HCT116 (cell line): Measurements from ENCODE around the gene SDF2. TPM values are rescaled to one million over a fixed set of nuclear protein-coding genes. Genes with fewer than 3 reads are reported as not detected.

Experiments
- ATAC-seq: fragments of 200-7000 bp; cut with Tn5 transposase; 2 replicates; pipeline ENCODE4 v1.9.1; 2020; ENCODE audit warnings: mild to moderate bottlenecking, moderate library complexity
- BruUV-seq: library from RNA; stranded (reverse); fragments of 400-500 nt; replicated peaks from 2 replicates; lab custom pipeline; 2021; lab: Mats Ljungman, UMichigan
- CTCF ChIA-PET: fragments of 300-600 bp; sonication (Branson Sonifier 250); formaldehyde crosslinking; loops from one replicate; lab custom pipeline; 2021; ENCODE audit warnings: antibody characterized with exemption; lab: Charles Lee
- POLR2A ChIA-PET: fragments of 300-600, 350-600 bp; sonication (Branson Sonifier 250); formaldehyde crosslinking; loops from one replicate; lab custom pipeline; 2021; ENCODE audit warnings: antibody characterized with exemption; lab: Charles Lee
- RAD21 ChIA-PET, 2 experiments: fragments of 300-600 bp; sonication (Branson Sonifier 250); formaldehyde crosslinking; loops; one replicate each; lab custom pipeline; 2023; ENCODE audit warnings: low total read pairs in 2 of 2; ENCODE audit not compliant: uncharacterized antibody in 2 of 2, unreplicated experiment in 2 of 2, low non-redundant PET in 1 of 2; lab: Charles Lee
- DNase-seq: peaks from one replicate; pipeline ENCODE4 v3.0.0-alpha.2; 2010; ENCODE audit warnings: low read depth, low spot score
- H2AFZ ChIP-seq: fragments of 200-600 bp; shearing (Covaris generic), sonication (generic); 2 replicates; pipeline ENCODE4 v1.6.1; 2017; ENCODE audit warnings: low read depth, mixed run types, mixed read lengths, antibody characterized with exemption, low read length; ENCODE audit not compliant: poor library complexity, severe bottlenecking
- H3K27ac ChIP-seq: 2 replicates; pipeline ENCODE4 v1.5.1; 2012; ENCODE audit warnings: low read depth, low read length
- H3K27me3 ChIP-seq: fragments of 200-600 bp; sonication (generic); 2 replicates; pipeline ENCODE4 v1.6.1; 2016; ENCODE audit warnings: mixed run types, low read length, mixed read lengths; ENCODE audit not compliant: insufficient read depth
- H3K36me3 ChIP-seq, 2 experiments: fragments of 200-500 bp in 1 of 2; fragments of 200-600 bp in 1 of 2; sonication (Bioruptor generic) in 1 of 2; sonication (generic) in 1 of 2; 2 replicates each; pipeline versions ENCODE4 v1.5.1 to v1.6.1; 2014 to 2016; ENCODE audit warnings: low read length in 2 of 2, inconsistent platforms in 1 of 2, mixed read lengths in 1 of 2, mixed run types in 1 of 2; ENCODE audit not compliant: insufficient read depth in 2 of 2, control insufficient read depth in 1 of 2
- H3K4me1 ChIP-seq, 2 experiments: fragments of 200-600 bp in 1 of 2; sonication (generic) in 1 of 2; 2 replicates each; pipeline versions ENCODE4 v1.5.1 to v1.6.1; 2012 to 2017; ENCODE audit warnings: low read length in 2 of 2, inconsistent platforms in 1 of 2, mild to moderate bottlenecking in 1 of 2, mixed read lengths in 1 of 2, mixed run types in 1 of 2, moderate library complexity in 1 of 2; ENCODE audit not compliant: insufficient read depth in 2 of 2, control insufficient read depth in 1 of 2
- H3K4me2 ChIP-seq: fragments of 200-600 bp; sonication (generic); 2 replicates; pipeline ENCODE4 v1.6.1; 2017; ENCODE audit warnings: mixed run types, low read length, mixed read lengths
- H3K4me3 ChIP-seq, 2 experiments: fragments of 200-600 bp in 1 of 2; sonication (generic) in 1 of 2; replicated peaks in 1 of 2; 2 replicates each; pipeline ENCODE4 v1.5.1; 2011 to 2016; ENCODE audit warnings: low read length in 2 of 2, control low read depth in 1 of 2, low read depth in 1 of 2, mild to moderate bottlenecking in 1 of 2, mixed read lengths in 1 of 2, mixed run types in 1 of 2
- H3K79me2 ChIP-seq: fragments of 200-600 bp; sonication (generic); 2 replicates; pipeline ENCODE4 v1.6.1; 2017; ENCODE audit warnings: mild to moderate bottlenecking, mixed run types, low read length, moderate library complexity, mixed read lengths; ENCODE audit not compliant: insufficient read depth
- H3K9ac ChIP-seq: fragments of 200-600 bp; sonication (generic); 2 replicates; pipeline ENCODE4 v1.6.1; 2016; ENCODE audit warnings: low read length, mixed read lengths
- H3K9me2 ChIP-seq: fragments of 200-600 bp; sonication (generic), shearing (Covaris generic); 2 replicates; pipeline ENCODE4 v1.6.1; 2017; ENCODE audit warnings: mixed run types, mild to moderate bottlenecking, moderate library complexity; ENCODE audit not compliant: insufficient read depth
- H3K9me3 ChIP-seq, 2 experiments: fragments of 200-500 bp in 1 of 2; fragments of 200-600 bp in 1 of 2; sonication (Bioruptor generic) in 1 of 2; sonication (generic) in 1 of 2; 2 replicates each; pipeline ENCODE4 v1.6.1; 2014 to 2017; ENCODE audit warnings: low read length in 2 of 2, mixed read lengths in 2 of 2, inconsistent platforms in 1 of 2, low read depth in 1 of 2, mild to moderate bottlenecking in 1 of 2, mixed run types in 1 of 2, moderate library complexity in 1 of 2; ENCODE audit not compliant: control insufficient read depth in 1 of 2, insufficient read depth in 1 of 2
- H4K20me1 ChIP-seq: fragments of 200-600 bp; sonication (generic), shearing (Covaris generic); 2 replicates; pipeline ENCODE4 v1.6.1; 2017; ENCODE audit warnings: mixed run types, mild to moderate bottlenecking, moderate library complexity; ENCODE audit not compliant: insufficient read depth
- CEBPB ChIP-seq: IDR thresholded peaks from 2 replicates; pipeline ENCODE4 v1.6.1; 2012; ENCODE audit warnings: low read depth
- EGR1 ChIP-seq: IDR thresholded peaks from 2 replicates; pipeline ENCODE4 v1.6.1; 2012; ENCODE audit warnings: low read depth
- ELF1 ChIP-seq: IDR thresholded peaks from 2 replicates; pipeline ENCODE4 v1.6.1; 2012; ENCODE audit warnings: low read depth, borderline replicate concordance
- EZH2 ChIP-seq: fragments of 200-600 bp; sonication (generic); IDR thresholded peaks from 2 replicates; pipeline ENCODE4 v1.6.1; 2017; ENCODE audit warnings: antibody characterized with exemption, mixed run types
- EZH2phosphoT487 ChIP-seq: fragments of 200-600 bp; IDR thresholded peaks from 2 replicates; pipeline ENCODE4 v1.6.1; 2018; ENCODE audit warnings: antibody characterized with exemption, borderline replicate concordance
- JUND ChIP-seq: IDR thresholded peaks from 2 replicates; pipeline ENCODE4 v1.6.1; 2012
- POLR2AphosphoS5 ChIP-seq: IDR thresholded peaks from 2 replicates; pipeline ENCODE4 v1.6.1; 2011; ENCODE audit warnings: mild to moderate bottlenecking, low read depth, low read length, moderate library complexity
- RAD21 ChIP-seq: IDR thresholded peaks from 2 replicates; pipeline ENCODE4 v1.6.1; 2012; ENCODE audit warnings: low read depth, mild to moderate bottlenecking
- SP1 ChIP-seq: IDR thresholded peaks from 2 replicates; pipeline ENCODE4 v1.6.1; 2012; ENCODE audit warnings: low read depth
- SRF ChIP-seq: IDR thresholded peaks from 2 replicates; pipeline ENCODE4 v1.6.1; 2012; ENCODE audit warnings: low read depth
- TCF7L2 ChIP-seq: IDR thresholded peaks from 2 replicates; pipeline ENCODE4 v1.7.0; 2011; ENCODE audit warnings: borderline replicate concordance, inconsistent platforms; ENCODE audit not compliant: insufficient read depth, insufficient read length; ENCODE audit errors: extremely low read depth
- YY1 ChIP-seq: IDR thresholded peaks from 2 replicates; pipeline ENCODE4 v1.6.1; 2011; ENCODE audit warnings: low read length, low read depth, moderate library complexity, mild to moderate bottlenecking; ENCODE audit not compliant: insufficient replicate concordance; ENCODE audit errors: extremely low read depth
- intact Hi-C: fragments of 100-400 bp; cut with micrococcal nuclease; formaldehyde crosslinking; loops from 2 replicates; pipeline ENCODE4 v1.10.0; 2022
- total RNA-seq: library from RNA; stranded (reverse); gene quantifications from one replicate; pipeline ENCODE4 v1.2.1, GENCODE V29; 2021; ENCODE audit not compliant: unreplicated experiment
- TF ChIP-seq, protein P1 (sequence below): IDR thresholded peaks from 2 replicates; pipeline ENCODE4 v1.6.1; 2012

The SDF2 gene
- total RNA-seq, 1 experiment from 2014 or later: 41.3 TPM

DNA sequence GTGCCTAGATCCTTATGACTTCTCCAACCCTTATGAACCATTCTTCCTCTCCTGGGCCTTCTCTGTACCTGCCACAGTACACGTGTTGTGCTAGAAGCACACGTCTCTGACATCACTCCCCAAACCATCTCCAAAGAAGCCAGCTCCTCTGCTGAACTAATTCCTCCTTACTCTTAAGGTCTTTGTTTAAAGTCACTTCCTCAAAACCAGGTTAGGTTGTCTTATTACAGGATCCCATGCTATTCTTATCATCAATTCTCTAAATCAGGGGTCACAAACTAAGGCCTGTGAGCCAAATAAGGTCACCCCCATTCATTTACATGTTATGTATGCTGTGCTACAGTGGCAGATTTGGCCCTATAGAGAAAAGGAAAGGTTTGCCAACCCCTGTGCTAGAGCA is 4.3 kb upstream of the SDF2 start:
- DNase-seq: no peak
- H4K20me1 ChIP-seq: no peaks in the 10 kb centered on the region
- ATAC-seq: no peak
- intact Hi-C loops: no loop called here
- ChIA-PET CTCF (no interaction called here), RAD21 (no interaction called here), POLR2A (no interaction called here)
- no peaks in the 10 kb centered on the region for H3K27me3 ChIP-seq
- H3K9ac ChIP-seq: no peak overlapping the region
- H3K4me1 ChIP-seq: peaks cover 8 to 11% of the 10 kb centered on the region in 2 experiments; a peak in 3 of 4 replicates
- H3K9me3 ChIP-seq: no peaks in the 10 kb centered on the region
- peaks cover 10 to 24% of the 10 kb centered on the region in 2 experiments for H3K36me3 ChIP-seq
- peaks cover 94% of the 10 kb centered on the region for H3K79me2 ChIP-seq
- BruUV-seq: no TSS peak
- no peaks in the 10 kb centered on the region for H3K9me2 ChIP-seq
- no peak for TF ChIP-seq POLR2AphosphoS5
- no peak for TF ChIP-seq ELF1
- TF ChIP-seq EGR1: no peak
- no peak for TF ChIP-seq EZH2
- TF ChIP-seq CEBPB: no peak
- no peak for TF ChIP-seq YY1
- TF ChIP-seq SP1: no peak
- TF ChIP-seq, protein P1, sequence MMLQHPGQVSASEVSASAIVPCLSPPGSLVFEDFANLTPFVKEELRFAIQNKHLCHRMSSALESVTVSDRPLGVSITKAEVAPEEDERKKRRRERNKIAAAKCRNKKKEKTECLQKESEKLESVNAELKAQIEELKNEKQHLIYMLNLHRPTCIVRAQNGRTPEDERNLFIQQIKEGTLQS: no peak
- no peak for TF ChIP-seq RAD21
- TF ChIP-seq JUND: no peak
- no peak for TF ChIP-seq EZH2phosphoT487
- H3K4me2 ChIP-seq: no peak overlapping the region
- H3K4me3 ChIP-seq: no peak overlapping the region
- no peak overlapping the region for H2AFZ ChIP-seq
- H3K27ac ChIP-seq: no peak overlapping the region

DNA sequence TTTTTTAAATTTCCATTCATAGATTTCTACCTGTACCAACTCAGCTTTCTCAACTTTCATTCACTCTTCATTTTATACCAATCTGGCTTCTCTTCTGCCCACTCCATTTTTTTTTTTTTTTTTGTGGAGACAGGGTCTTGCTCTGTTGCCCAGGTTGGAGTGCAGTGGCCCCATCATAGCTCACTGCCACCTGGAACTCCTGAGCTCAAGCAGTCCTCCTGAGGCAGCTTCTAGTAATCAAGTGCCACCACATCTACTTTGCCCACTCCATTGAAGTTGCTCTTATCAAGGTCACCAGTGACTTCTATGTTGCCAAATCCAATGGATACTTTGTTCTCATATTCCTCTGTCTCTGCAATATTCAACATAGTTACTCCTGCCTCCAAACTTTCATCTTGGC is 2.0 kb upstream of the SDF2 start:
- RAD21 ChIA-PET: no interaction called here
- Histone ChIP-seq H3K36me3 (peaks cover 6 to 29% of the 10 kb centered on the region in 2 experiments; a peak in 2 of 4 replicates), H4K20me1 (no peaks in the 10 kb centered on the region), H3K4me3 (peak overlapping the region in 1 of 2 experiments; percentile 92; a peak in 1 of 4 replicates), H3K4me1 (peaks cover 12 to 13% of the 10 kb centered on the region in 2 experiments; a peak in 3 of 4 replicates), H2AFZ (no peak overlapping the region), H3K9me2 (no peaks in the 10 kb centered on the region)
- no TSS peak for BruUV-seq
- CTCF ChIA-PET: no interaction called here
- no peak for ATAC-seq
- no peak for TF ChIP-seq TCF7L2
- no peak for TF ChIP-seq POLR2AphosphoS5
- TF ChIP-seq EGR1: no peak
- TF ChIP-seq SRF: no peak
- no peak for TF ChIP-seq EZH2
- TF ChIP-seq RAD21: no peak
- no peak for TF ChIP-seq SP1
- TF ChIP-seq, all 23 proteins: peak for 0
- H3K4me2 ChIP-seq: peak overlapping the region; percentile 77; the same call in 1 of the 2 replicates
- no peak overlapping the region for H3K27ac ChIP-seq
- H3K9ac ChIP-seq: no peak overlapping the region
- intact Hi-C loops: no loop called here
- DNase-seq: no peak
- no peaks in the 10 kb centered on the region for H3K9me3 ChIP-seq
- POLR2A ChIA-PET: no interaction called here
- H3K27me3 ChIP-seq: no peaks in the 10 kb centered on the region
- peaks cover 91% of the 10 kb centered on the region for H3K79me2 ChIP-seq
